ENCODE measurements around the gene ZCCHC24.
"Not testable (repeated sequence)": the region's sequence is repeated elsewhere in the genome, so short reads cannot be mapped to it uniquely, and the experiment has no call there.

ZCCHC24 gene

GRCh38 chr10:79471776-79472175, 26.4 kb upstream of the ZCCHC24 start:
- FAIRE-seq, result no peak

- FAIRE-seq, result no peak
Measured at GRCh38 chr10:79470096-79470495, 24.7 kb upstream of the ZCCHC24 start.

- FAIRE-seq, result no peak
Measured at GRCh38 chr10:79468841-79469585, 23.6 kb upstream of the ZCCHC24 start.

- no peak for FAIRE-seq
Measured at GRCh38 chr10:79468015-79468560, 22.7 kb upstream of the ZCCHC24 start.

- no peak for FAIRE-seq
Measured at GRCh38 chr10:79465341-79465740, 19.9 kb upstream of the ZCCHC24 start.

GRCh38 chr10:79463578-79464496, 18.4 kb upstream of the ZCCHC24 start:
- FAIRE-seq, result no peak

GRCh38 chr10:79460687-79461086, 15.3 kb upstream of the ZCCHC24 start:
- no peak for FAIRE-seq

- no peak for FAIRE-seq
Measured at GRCh38 chr10:79459243-79459642, 13.8 kb upstream of the ZCCHC24 start.

- FAIRE-seq, result no peak
Measured at GRCh38 chr10:79458483-79458882, 13.1 kb upstream of the ZCCHC24 start.

- no peak for FAIRE-seq
Measured at GRCh38 chr10:79457256-79457785, 11.9 kb upstream of the ZCCHC24 start.

GRCh38 chr10:79454259-79454658, 8.8 kb upstream of the ZCCHC24 start:
- no peak for FAIRE-seq

- FAIRE-seq, result no peak
Measured at GRCh38 chr10:79453392-79453791, 8.0 kb upstream of the ZCCHC24 start.

- FAIRE-seq, result no peak
Measured at GRCh38 chr10:79452174-79452611, 6.8 kb upstream of the ZCCHC24 start.

GRCh38 chr10:79451046-79451699, 5.7 kb upstream of the ZCCHC24 start:
- FAIRE-seq, result no peak

GRCh38 chr10:79449181-79450146, 4.0 kb upstream of the ZCCHC24 start:
- no peak for FAIRE-seq

GRCh38 chr10:79448732-79449049, 3.3 kb upstream of the ZCCHC24 start:
- no peak for FAIRE-seq

GRCh38 chr10:79447911-79448731, 2.7 kb upstream of the ZCCHC24 start:
- no peak for FAIRE-seq

- FAIRE-seq, result not testable (repeated sequence)
Measured at GRCh38 chr10:79447249-79447648, 1.8 kb upstream of the ZCCHC24 start.

- no peak for FAIRE-seq
Measured at GRCh38 chr10:79446758-79447084, 1.3 kb upstream of the ZCCHC24 start.

- FAIRE-seq, result no peak
Measured at GRCh38 chr10:79445977-79446757, 743 bp upstream of the ZCCHC24 start.
